ENCODE measurements around the gene UNC119.

GRCh38 chr17:28499684-28500357, 52.6 kb downstream of the UNC119 start:
- TF ChIP-seq CTCF (IDR thresholded peaks at IDR 0.05) (no peak), POLR2A (IDR thresholded peaks at IDR 0.05) (no peak)

Data from body of pancreas (tissue), 4 donors.